Measurements from ENCODE around the gene GPR12.

The GPR12 gene, protein sequence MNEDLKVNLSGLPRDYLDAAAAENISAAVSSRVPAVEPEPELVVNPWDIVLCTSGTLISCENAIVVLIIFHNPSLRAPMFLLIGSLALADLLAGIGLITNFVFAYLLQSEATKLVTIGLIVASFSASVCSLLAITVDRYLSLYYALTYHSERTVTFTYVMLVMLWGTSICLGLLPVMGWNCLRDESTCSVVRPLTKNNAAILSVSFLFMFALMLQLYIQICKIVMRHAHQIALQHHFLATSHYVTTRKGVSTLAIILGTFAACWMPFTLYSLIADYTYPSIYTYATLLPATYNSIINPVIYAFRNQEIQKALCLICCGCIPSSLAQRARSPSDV

GRCh38 chr13:26759907-26760831 is at the start of gene GPR12:
Gene GPR12, minus strand, starts transcription at chr13:26760786. Its CDS starts 959 bp downstream, at chr13:26759827.
- DNase-seq: no peak

GRCh38 chr13:26810095-26810494 is 49.5 kb upstream of the GPR12 start:
- DNase-seq: no peak

- DNase-seq: no peak
These were observed 46.3 kb upstream of the GPR12 start for GRCh38 chr13:26806891-26807290.

DNA sequence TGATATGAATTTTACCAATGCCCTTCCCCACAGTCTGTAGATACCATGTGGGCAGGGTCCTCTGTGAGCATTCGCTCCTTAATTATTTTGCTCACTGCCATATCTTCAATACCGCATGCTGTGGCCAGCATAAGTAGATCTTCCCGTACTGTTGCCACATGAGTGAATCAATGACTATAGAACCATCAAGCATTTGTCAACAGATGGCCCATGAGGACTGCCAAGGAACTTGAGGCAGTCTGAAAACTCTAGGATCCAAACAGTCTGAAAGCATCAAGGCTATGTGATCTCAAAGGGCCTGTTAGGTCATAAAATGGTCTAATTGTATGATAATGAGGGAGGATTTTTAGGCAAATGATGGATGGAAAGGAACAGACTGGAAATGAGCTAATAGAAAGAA is 27.4 kb upstream of the GPR12 start:
- DNase-seq: no peak

DNA sequence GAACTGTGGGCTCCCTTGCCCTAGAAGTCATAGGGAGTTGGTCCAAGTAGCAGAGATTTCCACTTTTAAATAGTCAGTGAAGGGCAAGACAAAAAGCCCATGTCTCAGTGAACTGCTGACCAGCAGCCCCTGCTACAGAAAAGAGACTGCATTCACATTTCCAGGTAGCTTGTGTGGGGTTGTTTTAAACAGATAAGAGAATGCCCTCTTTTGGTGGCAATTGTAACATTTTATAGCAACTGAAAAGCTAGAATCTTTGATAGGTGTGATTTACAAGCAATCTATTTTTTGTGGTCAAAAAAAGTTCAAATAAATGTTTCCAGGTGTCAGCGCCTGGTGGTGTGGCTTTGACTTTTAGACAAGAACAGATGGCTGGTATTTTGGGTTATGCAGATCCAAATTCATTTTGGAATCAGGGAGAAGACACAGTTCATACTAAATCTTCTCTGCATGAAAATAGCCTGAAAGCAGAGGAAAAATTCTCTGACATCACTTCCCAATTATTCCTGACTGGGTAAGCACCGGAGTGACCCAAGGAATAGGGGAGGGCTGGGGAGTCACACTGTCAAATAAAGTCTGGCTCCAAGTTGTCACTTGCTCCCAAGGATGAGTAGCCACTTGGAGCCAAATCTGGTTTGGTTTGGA is 26.2 kb upstream of the GPR12 start:
- DNase-seq: no peak

DNA sequence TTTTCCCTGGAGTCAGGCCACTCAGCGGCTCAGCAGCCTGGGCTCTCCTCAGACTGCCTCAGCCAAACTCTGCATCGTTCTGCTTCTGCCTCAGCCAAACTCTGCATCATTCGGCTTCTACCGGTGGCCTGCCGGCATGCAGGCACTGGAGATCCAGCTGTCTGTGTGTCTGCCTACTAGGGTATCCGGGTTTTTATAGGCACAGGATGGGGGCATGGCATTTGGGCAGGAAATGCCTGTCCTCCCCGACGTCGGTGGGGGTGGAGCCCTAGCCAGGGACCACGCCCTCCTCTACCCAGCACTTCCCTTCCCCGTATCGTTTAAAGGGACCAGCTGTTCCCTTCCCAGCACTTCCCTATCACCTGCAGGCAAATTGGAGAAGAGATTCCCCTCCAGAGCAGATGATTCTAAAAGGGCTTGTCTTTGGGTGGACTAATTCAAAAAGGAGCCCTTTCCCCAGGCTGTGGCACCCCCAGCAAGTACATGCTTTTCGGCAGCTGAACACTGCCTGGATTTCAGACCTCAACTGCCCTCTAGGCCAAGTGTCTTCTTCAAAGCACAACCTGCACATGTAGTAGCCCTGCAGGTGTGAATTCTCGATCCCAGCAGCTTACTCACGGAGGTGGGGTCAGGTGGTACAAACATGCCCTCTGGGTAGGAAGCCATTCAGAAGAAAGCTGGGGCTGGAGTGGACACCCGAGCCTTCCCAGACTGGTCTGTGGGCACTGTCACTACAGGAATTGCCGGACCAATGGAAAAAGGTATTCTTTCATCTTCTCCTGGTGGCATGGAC is 25.4 kb upstream of the GPR12 start:
- peak; percentile 74 for DNase-seq

GRCh38 chr13:26784704-26785639 is 24.4 kb upstream of the GPR12 start:
- DNase-seq: peak; percentile 8

- DNase-seq: no peak
These were observed 19.8 kb upstream of the GPR12 start for GRCh38 chr13:26780411-26780810.

GRCh38 chr13:26779321-26779720 is 18.7 kb upstream of the GPR12 start:
- no peak for DNase-seq

DNA sequence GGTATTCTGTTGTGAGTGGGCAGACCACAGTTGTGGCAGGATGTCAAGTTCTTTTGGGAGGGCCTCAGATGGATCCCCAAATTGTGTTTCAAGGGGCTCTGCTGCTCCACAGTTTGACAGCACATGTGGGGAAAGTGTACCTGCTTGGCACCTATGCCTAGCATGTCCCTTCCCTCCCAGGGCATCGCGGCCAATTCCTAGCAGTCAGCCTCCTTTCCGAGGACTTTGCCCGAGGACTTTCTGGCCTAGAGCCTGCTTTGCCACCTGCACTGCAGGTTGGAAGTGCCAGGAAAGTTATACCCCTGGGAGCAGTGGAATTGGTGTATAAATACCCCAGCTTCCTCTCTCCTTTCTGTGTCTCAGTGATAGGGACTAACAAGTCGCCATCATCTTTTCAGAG is 11.9 kb upstream of the GPR12 start:
- DNase-seq: no peak

- no peak for DNase-seq
These were observed 11.2 kb upstream of the GPR12 start for GRCh38 chr13:26771796-26772195.

GRCh38 chr13:26762745-26763345 is 2.3 kb upstream of the GPR12 start:
- DNase-seq: no peak

DNA sequence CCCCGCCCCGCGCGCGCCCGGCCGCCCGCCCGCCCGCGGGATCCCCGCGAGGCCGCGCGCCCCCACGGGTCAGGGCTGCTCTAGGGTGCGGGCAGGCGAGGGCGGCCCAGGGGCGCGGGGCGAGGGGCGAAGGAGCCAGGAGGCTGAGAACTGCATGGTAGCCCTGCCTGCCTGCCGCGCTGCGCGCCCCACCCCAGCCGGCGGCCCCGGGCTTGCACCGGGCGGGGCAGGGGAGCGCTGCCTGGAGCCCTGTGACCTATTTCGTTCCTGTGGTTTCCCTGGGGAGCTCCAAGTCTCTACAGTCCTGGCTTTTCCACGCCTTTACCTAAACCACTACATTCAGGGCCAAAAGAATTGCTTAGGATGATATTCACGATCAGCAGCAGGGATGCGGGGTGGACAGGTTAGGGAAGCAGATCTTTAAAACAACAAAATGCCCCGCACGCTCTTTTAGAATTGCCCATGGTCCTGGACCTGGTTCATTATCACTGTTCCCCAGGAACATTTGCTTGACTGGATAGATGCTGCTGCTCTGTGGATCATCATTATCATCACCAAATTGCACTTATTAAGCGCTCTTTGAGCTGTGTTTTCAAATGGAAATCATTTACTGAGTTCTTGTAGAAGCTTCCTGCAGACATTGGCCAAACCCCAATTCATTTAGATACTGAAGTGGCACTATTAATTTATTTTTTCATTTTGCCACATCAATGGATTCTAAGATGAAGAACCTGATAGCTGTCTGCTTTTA is 421 bp upstream of the GPR12 start:
- no peak for DNase-seq

GRCh38 chr13:26759249-26759906 is 1.2 kb downstream of the GPR12 start:
- DNase-seq: no peak

DNA sequence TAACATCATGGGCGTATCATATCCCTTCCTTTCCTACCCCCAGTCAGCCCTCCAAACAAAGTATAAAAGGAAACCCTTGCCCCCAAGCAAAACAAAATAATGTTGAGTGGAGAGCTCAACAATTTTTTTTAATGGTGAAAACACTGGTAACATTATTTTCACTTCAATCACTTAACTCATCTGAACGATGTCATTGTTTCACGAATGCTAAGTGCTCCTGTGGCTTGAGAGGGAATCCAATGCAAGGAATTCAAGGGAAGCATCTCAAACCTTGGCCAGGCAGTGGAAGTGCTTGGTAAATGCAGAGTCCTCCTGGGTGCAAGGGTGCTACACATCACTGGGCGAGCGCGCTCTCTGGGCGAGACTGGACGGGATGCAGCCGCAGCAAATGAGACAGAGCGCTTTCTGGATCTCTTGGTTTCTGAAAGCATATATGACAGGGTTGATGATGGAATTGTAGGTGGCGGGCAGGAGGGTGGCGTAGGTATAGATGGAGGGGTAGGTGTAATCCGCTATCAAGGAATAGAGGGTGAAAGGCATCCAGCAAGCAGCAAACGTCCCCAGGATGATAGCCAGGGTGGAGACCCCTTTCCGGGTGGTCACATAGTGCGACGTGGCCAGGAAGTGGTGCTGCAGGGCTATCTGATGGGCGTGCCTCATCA is 2.0 kb downstream of the GPR12 start:
- DNase-seq: no peak

DNA sequence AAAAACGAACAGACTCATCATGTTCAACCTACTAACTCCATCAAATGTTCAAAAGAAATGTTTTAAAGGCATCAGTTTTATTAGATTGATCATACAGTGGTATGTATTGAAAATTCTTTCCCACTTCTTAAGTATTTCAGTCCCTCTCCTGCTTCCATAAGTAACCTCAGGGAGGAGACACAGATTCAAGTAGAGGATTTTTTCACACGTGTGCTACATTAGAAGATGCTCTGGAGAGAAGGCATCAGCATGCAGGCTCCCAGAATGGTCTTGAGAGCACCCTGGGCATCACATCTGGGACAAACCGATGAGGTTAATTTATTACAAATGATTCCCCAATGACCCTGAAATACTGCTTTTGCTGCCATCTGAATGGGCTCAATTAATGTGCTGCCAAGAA is 3.6 kb downstream of the GPR12 start:
- DNase-seq: no peak

DNA sequence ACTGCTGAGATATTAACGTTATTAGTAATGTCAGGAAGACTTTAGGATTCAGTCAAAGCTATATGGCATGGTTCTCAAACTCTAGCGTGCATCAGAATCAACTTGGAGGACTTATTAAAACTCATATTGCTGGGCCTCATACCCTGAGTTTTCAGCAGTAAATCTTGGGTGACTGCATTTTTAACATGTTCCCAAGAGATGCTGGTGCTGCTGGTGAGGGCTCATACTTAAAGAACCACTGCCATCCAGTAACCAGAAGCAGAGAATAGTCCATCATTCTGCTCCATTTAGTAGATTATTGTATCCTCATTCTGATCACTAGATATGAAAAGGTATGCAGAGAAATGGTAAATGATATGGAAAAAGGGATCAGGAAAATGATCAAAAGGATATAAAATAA is 7.9 kb downstream of the GPR12 start:
- DNase-seq: no peak

GRCh38 chr13:26749905-26750304 is 10.7 kb downstream of the GPR12 start:
- DNase-seq: no peak

DNA sequence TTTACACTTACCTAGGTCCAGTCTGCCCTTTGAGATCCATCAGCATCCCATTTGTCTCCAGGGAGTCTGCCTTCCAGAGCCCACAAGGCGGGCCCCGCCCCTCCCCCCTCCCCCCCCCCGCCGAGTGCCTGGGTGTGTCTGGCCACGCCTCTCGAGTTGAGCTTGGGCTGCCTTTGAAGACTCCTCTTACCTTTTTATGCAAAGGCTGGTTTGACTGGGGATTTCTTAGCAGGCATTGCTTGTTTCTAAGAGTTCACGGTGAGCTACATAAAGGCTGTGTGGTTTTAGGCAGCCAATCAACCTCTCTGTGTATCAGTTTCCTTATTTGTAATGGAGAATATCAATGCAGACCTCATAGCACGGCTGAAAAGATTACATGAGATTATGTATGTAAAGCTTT is 11.3 kb downstream of the GPR12 start:
- no peak for DNase-seq
